Calu3 (cell line): ENCODE data around the gene OPN1MW3. TPM values are rescaled to one million over a fixed set of nuclear protein-coding genes. Genes with fewer than 3 reads are reported as not detected.
A peak's percentile ranks its signal among the peaks of the same experiment; 100 is the strongest.

Source experiments
- BruUV-seq: library from RNA; stranded (reverse); fragments of 400-500 nt; replicated peaks from 2 replicates; lab custom pipeline; 2021; lab: Mats Ljungman, UMichigan
- CTCF ChIA-PET: fragments of 300-600 bp; sonication (Branson Sonifier 250); formaldehyde crosslinking; loops from one replicate; lab custom pipeline; 2022; ENCODE audit warnings: antibody characterized with exemption; lab: Charles Lee
- DNase-seq: peaks from one replicate; pipeline ENCODE4 v3.0.0; 2022
- H3K27ac Mint-ChIP-seq: one replicate; pipeline ENCODE4 v1.8.0; 2022; ENCODE audit warnings: mixed read lengths; ENCODE audit not compliant: unreplicated experiment
- H3K27me3 Mint-ChIP-seq: one replicate; pipeline ENCODE4 v1.8.0; 2022; ENCODE audit warnings: mixed read lengths; ENCODE audit not compliant: unreplicated experiment
- H3K36me3 Mint-ChIP-seq: one replicate; pipeline ENCODE4 v1.8.0; 2022; ENCODE audit warnings: mild to moderate bottlenecking, moderate library complexity, mixed read lengths; ENCODE audit not compliant: insufficient read depth, unreplicated experiment
- H3K4me1 Mint-ChIP-seq: one replicate; pipeline ENCODE4 v1.8.0; 2022; ENCODE audit warnings: mild to moderate bottlenecking, low read depth, mixed read lengths; ENCODE audit not compliant: unreplicated experiment
- H3K4me3 Mint-ChIP-seq: one replicate; pipeline ENCODE4 v1.8.0; 2022; ENCODE audit warnings: mild to moderate bottlenecking, low read depth, moderate library complexity, mixed read lengths; ENCODE audit not compliant: unreplicated experiment
- H3K9me3 Mint-ChIP-seq: one replicate; pipeline ENCODE4 v1.8.0; 2022; ENCODE audit warnings: low read depth, mixed read lengths; ENCODE audit not compliant: unreplicated experiment
- intact Hi-C: fragments of 100-400 bp; cut with micrococcal nuclease; formaldehyde crosslinking; loops from one replicate; pipeline ENCODE4 v1.10.0; 2022; ENCODE audit not compliant: unreplicated experiment
- total RNA-seq: library from RNA; stranded (reverse); gene quantifications from 2 replicates; pipeline ENCODE4 v1.2.3, GENCODE V29; 2022
- TF ChIP-seq, protein P1 (sequence below): fragments of 200-600 bp; IDR thresholded peaks from one replicate; pipeline ENCODE4 v1.8.0; 2022; ENCODE audit warnings: antibody characterized with exemption; ENCODE audit not compliant: unreplicated experiment

The OPN1MW3 gene
- total RNA-seq, 1 experiment from 2014 or later = not detected

DNA sequence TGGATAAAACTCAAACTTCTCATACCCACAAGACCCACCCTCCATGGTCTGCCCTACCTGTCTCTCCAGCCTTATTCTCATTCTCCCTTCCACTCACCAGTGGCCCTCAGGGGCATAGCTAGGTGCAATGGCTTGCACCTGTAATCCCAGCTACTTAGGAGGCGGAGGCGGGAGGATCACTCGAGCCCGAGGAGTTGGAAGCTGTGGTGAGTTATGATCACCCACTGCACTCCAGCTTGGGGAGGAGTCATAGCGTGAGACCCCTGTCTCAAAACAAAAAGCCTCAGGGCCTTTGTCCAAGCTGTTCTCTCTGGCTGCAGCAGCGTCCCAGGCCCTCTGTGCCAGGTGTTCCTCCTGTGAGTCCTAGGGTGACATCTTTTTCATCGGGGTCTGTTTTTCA is 54.7 kb downstream of the OPN1MW3 start:
- H3K36me3 Mint-ChIP-seq = no peaks in the 10 kb centered on the region
- no TSS peak for BruUV-seq
- no peaks in the 10 kb centered on the region for H3K4me1 Mint-ChIP-seq
- H3K4me3 Mint-ChIP-seq = no peak overlapping the region
- peaks cover 36% of the 10 kb centered on the region for H3K27me3 Mint-ChIP-seq
- no peaks in the 10 kb centered on the region for H3K9me3 Mint-ChIP-seq
- DNase-seq = no peak
- H3K27ac Mint-ChIP-seq = no peak overlapping the region
- intact Hi-C loops = no loop called here
- TF ChIP-seq, protein P1, sequence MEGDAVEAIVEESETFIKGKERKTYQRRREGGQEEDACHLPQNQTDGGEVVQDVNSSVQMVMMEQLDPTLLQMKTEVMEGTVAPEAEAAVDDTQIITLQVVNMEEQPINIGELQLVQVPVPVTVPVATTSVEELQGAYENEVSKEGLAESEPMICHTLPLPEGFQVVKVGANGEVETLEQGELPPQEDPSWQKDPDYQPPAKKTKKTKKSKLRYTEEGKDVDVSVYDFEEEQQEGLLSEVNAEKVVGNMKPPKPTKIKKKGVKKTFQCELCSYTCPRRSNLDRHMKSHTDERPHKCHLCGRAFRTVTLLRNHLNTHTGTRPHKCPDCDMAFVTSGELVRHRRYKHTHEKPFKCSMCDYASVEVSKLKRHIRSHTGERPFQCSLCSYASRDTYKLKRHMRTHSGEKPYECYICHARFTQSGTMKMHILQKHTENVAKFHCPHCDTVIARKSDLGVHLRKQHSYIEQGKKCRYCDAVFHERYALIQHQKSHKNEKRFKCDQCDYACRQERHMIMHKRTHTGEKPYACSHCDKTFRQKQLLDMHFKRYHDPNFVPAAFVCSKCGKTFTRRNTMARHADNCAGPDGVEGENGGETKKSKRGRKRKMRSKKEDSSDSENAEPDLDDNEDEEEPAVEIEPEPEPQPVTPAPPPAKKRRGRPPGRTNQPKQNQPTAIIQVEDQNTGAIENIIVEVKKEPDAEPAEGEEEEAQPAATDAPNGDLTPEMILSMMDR = no peak
- CTCF ChIA-PET = no interaction called here

DNA sequence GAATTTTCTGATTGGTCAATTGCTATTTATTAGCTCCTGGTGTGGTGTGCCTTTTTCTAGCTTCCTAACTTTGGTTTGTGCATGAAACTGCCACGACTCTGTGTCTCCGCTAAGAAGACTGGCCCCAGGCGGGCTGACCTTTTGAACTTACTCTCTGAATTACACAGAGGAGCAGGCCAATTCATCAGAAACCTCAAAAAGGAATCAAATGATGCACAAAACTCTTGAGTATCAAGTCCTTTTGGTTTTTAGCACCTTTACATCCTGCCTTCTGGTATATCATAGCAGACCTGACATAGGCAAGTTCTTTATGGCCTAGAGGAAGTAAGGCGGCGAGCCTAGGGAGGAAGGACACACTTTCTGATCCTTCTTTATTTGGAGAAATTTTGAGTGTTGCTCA is 55.8 kb downstream of the OPN1MW3 start:
- TF ChIP-seq, protein P1 = no peak
- Mint-ChIP-seq H3K9me3 (no peaks in the 10 kb centered on the region), H3K4me3 (no peak overlapping the region), H3K27me3 (peaks cover 26% of the 10 kb centered on the region), H3K4me1 (no peaks in the 10 kb centered on the region), H3K27ac (no peak overlapping the region), H3K36me3 (no peaks in the 10 kb centered on the region)
- no TSS peak for BruUV-seq
- CTCF ChIA-PET = no interaction called here
- intact Hi-C loops = no loop called here
- DNase-seq = no peak

DNA sequence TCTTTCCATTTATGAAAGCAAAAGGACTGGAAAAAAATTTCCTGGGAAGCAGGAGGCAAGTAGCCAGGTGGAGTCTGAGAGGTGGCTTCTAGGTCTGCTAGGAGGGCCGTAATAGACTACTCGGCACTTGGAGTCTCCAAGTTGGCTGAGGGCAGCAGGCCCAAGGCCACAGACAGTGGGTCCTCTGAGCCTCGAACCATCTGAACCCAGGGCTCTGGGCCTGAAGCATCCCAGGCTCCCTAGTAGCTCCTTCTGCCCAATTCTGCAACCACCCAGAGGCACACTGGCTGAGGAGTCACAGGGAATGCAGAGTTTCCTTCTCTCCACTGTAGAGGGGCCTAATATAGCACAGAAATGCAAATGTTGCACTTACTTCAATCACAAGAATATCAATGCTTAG is 58.0 kb downstream of the OPN1MW3 start:
- intact Hi-C loops = no loop called here
- TF ChIP-seq, protein P1 = no peak
- H3K9me3 Mint-ChIP-seq = no peaks in the 10 kb centered on the region
- H3K4me3 Mint-ChIP-seq = no peak overlapping the region
- H3K36me3 Mint-ChIP-seq = no peaks in the 10 kb centered on the region
- H3K4me1 Mint-ChIP-seq = no peaks in the 10 kb centered on the region
- no TSS peak for BruUV-seq
- no peak for DNase-seq
- H3K27ac Mint-ChIP-seq = no peak overlapping the region
- CTCF ChIA-PET = interaction anchor here (0.5 kb wide), 1 partner anchor 110 kb away, joined by 3 read pairs; no protein-coding TSS in a partner anchor
- peaks cover 39% of the 10 kb centered on the region for H3K27me3 Mint-ChIP-seq

DNA sequence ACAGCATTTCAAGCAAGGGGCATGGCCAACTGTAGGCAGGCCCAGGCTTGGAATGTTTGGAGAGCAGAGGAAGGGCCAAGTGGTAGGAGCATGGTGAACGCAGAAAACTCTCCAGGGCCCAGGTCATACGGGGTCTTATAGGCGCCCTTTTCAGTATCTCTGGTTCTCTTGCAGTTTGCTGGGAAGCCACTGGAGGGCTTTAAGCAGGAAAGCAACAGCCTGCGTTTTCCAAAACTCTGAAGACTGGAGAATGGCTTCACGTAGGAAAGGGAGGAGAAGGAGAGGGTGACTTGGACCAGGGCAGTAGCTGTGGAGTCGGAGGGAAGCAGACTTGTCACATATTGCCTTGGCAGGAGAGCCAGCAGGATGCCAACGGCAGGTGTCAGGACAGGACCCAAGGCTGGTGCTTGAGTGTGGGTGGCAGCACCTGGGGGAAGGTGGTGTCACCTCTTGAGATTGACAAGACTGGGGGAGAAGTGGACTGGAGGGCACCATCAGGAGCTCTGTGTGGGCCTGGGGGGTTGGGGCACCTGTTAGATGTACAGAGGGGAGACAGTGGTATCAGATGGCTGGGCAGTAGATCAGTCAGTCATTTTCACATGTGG is 60.1 kb downstream of the OPN1MW3 start:
- H3K27ac Mint-ChIP-seq = no peak overlapping the region

More for the DNA sequence above, 60.1 kb downstream of the OPN1MW3 start:
- TF ChIP-seq, protein P1 = no peak
- no peaks in the 10 kb centered on the region for H3K9me3 Mint-ChIP-seq
- intact Hi-C loops = no loop called here
- DNase-seq = peak; percentile 18
- H3K4me1 Mint-ChIP-seq = no peaks in the 10 kb centered on the region
- no TSS peak for BruUV-seq
- H3K36me3 Mint-ChIP-seq = no peaks in the 10 kb centered on the region
- H3K27me3 Mint-ChIP-seq = peaks cover 41% of the 10 kb centered on the region
- CTCF ChIA-PET = interaction anchor here (1.0 kb wide), 1 partner anchor 9 kb away, joined by 3 read pairs; no protein-coding TSS in a partner anchor
- H3K4me3 Mint-ChIP-seq = no peak overlapping the region
